Colonic mucosa (tissue), 4 donors: Measurements from ENCODE around the gene SLIT3. TPM values are rescaled to one million over a fixed set of nuclear protein-coding genes. Genes with fewer than 3 reads are reported as not detected.

Experiments
- DNase-seq: peaks from one replicate; pipeline ENCODE4 v3.0.0-alpha.2; 2020
- H3K27ac ChIP-seq: fragments of 200-600 bp; one replicate; pipeline ENCODE4 v1.8.0; 2021
- H3K27me3 ChIP-seq: fragments of 200-600 bp; one replicate; pipeline ENCODE4 v1.8.0; 2021
- H3K36me3 ChIP-seq: fragments of 200-600 bp; one replicate; pipeline ENCODE4 v1.8.0; 2021
- H3K4me1 ChIP-seq: fragments of 200-600 bp; one replicate; pipeline ENCODE4 v1.8.0; 2021; ENCODE audit warnings: mild to moderate bottlenecking
- H3K4me3 ChIP-seq: fragments of 200-600 bp; one replicate; pipeline ENCODE4 v1.8.0; 2021
- H3K9ac ChIP-seq, 2 donors: one replicate each; pipeline ENCODE4 v1.7.0; 2013; ENCODE audit warnings: control low read depth in 2 of 2, low read depth in 2 of 2, low read length in 2 of 2
- H3K9me3 ChIP-seq: fragments of 200-600 bp; one replicate; pipeline ENCODE4 v1.8.0; 2021
- intact Hi-C: fragments of 100-400 bp; cut with DNase I; formaldehyde crosslinking; loops from one replicate; pipeline ENCODE4 v1.14.1; 2022
- total RNA-seq, 2 donors: library from RNA; stranded (reverse); fragmentation: NEBNext Ultra II Directional in 1 of 2; extraction: Animal tissue kit (Norgen Biotek cat#: 25700) in 1 of 2; gene quantifications; one replicate each; pipeline ENCODE4 v1.2.1, GENCODE V29; 2021
- TF ChIP-seq, protein P1 (sequence below): fragments of 200-600 bp; IDR thresholded peaks from one replicate; pipeline ENCODE4 v1.8.0; 2022; ENCODE audit warnings: antibody characterized with exemption, mild to moderate bottlenecking
- donor health status: healthy.
- donor health status: DM: no; HTN: no; CAD: no.
- donor health status: DM: no; HTN: no; CAD: no.

Gene SLIT3
- total RNA-seq, 2 donors from 2014 or later = 3.4 to 7.6 TPM

DNA sequence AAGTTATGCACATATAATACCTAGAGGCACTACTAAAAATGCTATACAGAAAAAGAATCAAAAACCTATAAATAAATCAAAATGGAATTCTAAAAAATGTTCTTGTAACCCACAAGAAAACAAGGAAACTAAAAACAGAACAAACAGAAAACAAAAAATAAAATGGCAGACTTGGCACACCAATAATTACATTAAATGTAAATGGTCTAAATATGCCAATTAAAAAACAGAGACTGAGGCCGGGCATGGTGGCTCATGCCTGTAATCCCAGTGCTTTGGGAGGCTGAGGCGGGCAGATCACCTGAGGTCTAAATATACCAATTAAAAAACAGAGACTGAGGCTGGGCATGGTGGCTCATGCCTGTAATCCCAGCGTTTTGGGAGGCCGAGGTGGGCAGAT, 142.2 kb downstream of the SLIT3 start:
- TF ChIP-seq, protein P1, sequence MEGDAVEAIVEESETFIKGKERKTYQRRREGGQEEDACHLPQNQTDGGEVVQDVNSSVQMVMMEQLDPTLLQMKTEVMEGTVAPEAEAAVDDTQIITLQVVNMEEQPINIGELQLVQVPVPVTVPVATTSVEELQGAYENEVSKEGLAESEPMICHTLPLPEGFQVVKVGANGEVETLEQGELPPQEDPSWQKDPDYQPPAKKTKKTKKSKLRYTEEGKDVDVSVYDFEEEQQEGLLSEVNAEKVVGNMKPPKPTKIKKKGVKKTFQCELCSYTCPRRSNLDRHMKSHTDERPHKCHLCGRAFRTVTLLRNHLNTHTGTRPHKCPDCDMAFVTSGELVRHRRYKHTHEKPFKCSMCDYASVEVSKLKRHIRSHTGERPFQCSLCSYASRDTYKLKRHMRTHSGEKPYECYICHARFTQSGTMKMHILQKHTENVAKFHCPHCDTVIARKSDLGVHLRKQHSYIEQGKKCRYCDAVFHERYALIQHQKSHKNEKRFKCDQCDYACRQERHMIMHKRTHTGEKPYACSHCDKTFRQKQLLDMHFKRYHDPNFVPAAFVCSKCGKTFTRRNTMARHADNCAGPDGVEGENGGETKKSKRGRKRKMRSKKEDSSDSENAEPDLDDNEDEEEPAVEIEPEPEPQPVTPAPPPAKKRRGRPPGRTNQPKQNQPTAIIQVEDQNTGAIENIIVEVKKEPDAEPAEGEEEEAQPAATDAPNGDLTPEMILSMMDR = no peak
- Histone ChIP-seq H3K36me3 (no peaks in the 10 kb centered on the region), H3K9ac (no peak overlapping the region), H3K4me1 (no peaks in the 10 kb centered on the region), H3K27me3 (no peaks in the 10 kb centered on the region), H3K9me3 (no peaks in the 10 kb centered on the region), H3K27ac (no peak overlapping the region), H3K4me3 (no peak overlapping the region)
- DNase-seq = no peak
- intact Hi-C loops = no loop called here

DNA sequence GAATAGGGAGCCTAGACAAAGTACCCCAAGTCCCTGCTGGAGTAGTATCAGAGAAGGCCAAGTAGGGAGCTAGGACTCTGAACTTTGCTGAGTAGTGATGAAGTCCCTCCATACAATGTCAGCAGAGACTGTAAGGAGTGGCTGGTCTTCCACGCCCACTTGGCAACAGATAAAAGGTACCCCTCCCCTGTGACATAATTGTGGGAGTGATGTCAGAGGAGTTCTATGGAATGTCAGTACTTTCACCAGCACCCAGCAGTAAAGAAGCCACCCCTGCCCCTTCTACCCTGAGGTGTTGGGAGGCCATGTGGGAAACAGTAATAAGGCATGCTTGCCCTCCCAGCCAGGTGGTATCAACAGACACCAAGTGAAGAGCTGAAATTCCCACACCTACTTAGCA, 143.9 kb downstream of the SLIT3 start:
- intact Hi-C loops = no loop called here
- H3K4me3 ChIP-seq = no peak overlapping the region
- H3K27me3 ChIP-seq = no peaks in the 10 kb centered on the region
- no peaks in the 10 kb centered on the region for H3K36me3 ChIP-seq
- H3K4me1 ChIP-seq = no peaks in the 10 kb centered on the region
- no peaks in the 10 kb centered on the region for H3K9me3 ChIP-seq
- no peak overlapping the region for H3K9ac ChIP-seq
- TF ChIP-seq, protein P1 = no peak
- no peak overlapping the region for H3K27ac ChIP-seq
- no peak for DNase-seq

DNA sequence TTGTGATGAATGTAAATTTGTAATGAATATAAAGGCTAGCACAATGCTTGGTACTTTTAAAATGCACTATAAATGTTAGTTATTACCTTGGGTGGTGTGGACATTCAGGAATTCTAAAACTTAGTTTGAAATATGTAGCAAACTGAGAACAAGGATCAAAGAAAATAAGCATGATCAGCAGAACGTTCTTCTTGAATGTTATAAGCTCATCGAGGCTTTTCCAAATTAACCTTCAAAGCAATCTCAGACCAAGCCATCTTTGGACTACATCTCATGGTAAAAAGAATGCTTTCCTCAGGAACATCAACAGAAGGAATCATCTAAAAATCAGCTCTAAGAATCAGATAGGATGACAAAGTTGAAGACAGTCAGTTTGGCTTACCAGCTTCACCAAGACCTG, 146.3 kb downstream of the SLIT3 start:
- Histone ChIP-seq H3K4me3 (no peak overlapping the region), H3K9me3 (no peaks in the 10 kb centered on the region), H3K27ac (no peak overlapping the region), H3K27me3 (no peaks in the 10 kb centered on the region), H3K4me1 (no peaks in the 10 kb centered on the region), H3K9ac (no peak overlapping the region), H3K36me3 (no peaks in the 10 kb centered on the region)
- TF ChIP-seq, protein P1 = no peak
- no peak for DNase-seq
- intact Hi-C loops = no loop called here

DNA sequence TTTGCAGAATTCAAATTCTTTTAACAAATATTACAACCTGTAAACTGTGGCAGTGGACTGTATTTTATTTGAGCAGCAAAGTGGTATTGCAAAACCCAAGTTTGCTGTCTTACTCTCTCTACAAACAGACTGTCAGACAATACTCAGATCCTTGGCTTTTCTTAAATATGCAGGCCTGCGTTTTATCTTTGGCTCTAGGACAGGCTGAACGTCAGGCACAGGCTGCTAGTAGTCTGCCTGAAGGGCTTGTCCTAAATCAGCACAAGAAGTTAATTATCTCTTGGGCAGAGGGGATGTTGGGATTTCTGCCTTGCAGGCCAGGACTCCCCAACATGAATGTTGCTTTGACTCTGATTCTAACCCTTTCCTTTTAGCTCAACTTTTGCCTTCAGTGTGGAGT, 147.5 kb downstream of the SLIT3 start:
- Histone ChIP-seq H3K36me3 (no peaks in the 10 kb centered on the region), H3K27me3 (no peaks in the 10 kb centered on the region), H3K9ac (no peak overlapping the region), H3K27ac (no peak overlapping the region), H3K4me3 (no peak overlapping the region), H3K9me3 (no peaks in the 10 kb centered on the region), H3K4me1 (no peaks in the 10 kb centered on the region)
- no peak for DNase-seq
- intact Hi-C loops = no loop called here
- TF ChIP-seq, protein P1 = no peak

DNA sequence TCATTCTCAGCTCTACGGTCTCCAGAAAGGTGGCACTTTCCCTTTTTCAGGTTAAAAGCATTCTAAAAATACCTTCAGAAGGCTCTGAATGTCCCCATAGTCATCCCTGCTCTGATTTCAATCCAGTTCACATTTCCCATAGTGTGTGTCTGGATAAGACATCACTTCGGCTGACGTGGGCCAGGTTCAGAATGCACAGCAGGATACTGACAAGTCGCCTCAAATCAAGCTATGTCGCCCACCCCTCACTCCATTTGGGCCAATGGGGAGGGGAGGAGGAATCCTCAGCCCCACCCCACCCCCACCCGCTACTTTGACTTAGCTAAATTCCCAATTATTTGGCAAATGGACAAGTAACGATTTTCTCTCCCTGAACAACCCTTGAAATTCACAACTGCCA, 148.0 kb downstream of the SLIT3 start:
- TF ChIP-seq, protein P1 = no peak
- no peak for DNase-seq
- Histone ChIP-seq H3K27ac (no peak overlapping the region), H3K27me3 (no peaks in the 10 kb centered on the region), H3K4me1 (no peaks in the 10 kb centered on the region), H3K9ac (no peak overlapping the region), H3K9me3 (no peaks in the 10 kb centered on the region), H3K36me3 (no peaks in the 10 kb centered on the region), H3K4me3 (no peak overlapping the region)
- intact Hi-C loops = no loop called here

DNA sequence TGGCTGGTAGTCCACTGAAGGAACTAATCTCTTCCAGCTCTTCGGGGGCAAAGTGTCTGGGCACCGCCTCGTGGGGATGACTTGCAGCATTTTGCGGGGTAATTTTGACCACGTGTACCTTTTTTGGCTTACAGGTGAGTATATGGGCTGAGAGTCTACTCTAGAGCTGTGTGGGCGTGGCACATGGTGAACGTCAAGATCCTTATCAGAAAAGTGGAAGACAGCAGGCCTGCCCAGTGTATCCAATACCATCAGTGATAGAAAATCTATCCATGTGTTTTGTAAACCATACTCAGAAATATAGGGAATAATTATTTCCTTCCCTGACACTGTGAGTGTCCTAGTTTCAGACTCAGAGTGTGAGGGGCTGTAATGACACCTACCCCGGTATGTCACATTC, 148.5 kb downstream of the SLIT3 start:
- Histone ChIP-seq H3K4me3 (no peak overlapping the region), H3K4me1 (no peaks in the 10 kb centered on the region), H3K9me3 (no peaks in the 10 kb centered on the region), H3K27ac (no peak overlapping the region), H3K9ac (no peak overlapping the region), H3K27me3 (no peaks in the 10 kb centered on the region), H3K36me3 (no peaks in the 10 kb centered on the region)
- intact Hi-C loops = no loop called here
- TF ChIP-seq, protein P1 = no peak
- DNase-seq = no peak
